GM13977 (cell line): ENCODE data around the gene IQCM.

Experiments
- DNase-seq: peaks from one replicate; pipeline ENCODE4 v3.0.0; 2012; ENCODE audit warnings: low spot score
- CTCF ChIP-seq: IDR thresholded peaks from 2 replicates; pipeline ENCODE4 v1.5.1; 2012; ENCODE audit warnings: mild to moderate bottlenecking, control low read depth; ENCODE audit not compliant: insufficient read depth; ENCODE audit errors: extremely low read depth, missing control alignments
- in situ Hi-C: fragments of 300-500 bp; cut with MboI; formaldehyde crosslinking; loops from one replicate; pipeline ENCODE4 v1.12.0; 2022; ENCODE audit warnings: low sequenced_read_pairs, low pct_unique_long_range_greater_than_20kb, mixed read lengths, inconsistent platforms; ENCODE audit not compliant: unreplicated experiment

Gene IQCM

GRCh38 chr4:149531861-149532260, 283.8 kb downstream of the IQCM start:
- DNase-seq = no peak
- TF ChIP-seq CTCF = no peak
- in situ Hi-C loops = no loop called here

DNA sequence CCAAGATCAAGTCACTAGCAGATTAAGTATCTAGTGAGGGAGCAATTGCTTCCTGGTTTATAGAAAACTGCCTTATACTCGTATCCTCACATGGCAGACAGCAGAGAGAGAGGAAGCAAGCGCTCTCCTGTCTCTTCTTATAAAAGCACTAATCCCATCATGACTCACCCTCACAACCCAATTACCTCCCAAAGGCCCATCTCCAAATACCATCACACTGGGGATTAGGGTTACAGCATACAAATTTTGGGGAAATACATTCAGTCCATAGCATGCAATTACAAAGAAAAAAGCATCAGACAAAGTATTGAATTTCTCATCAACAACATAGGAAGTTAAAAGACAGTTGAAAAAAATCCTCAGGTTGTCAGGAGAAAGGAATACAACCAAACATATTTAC, 292.6 kb downstream of the IQCM start:
- no peak for TF ChIP-seq CTCF
- in situ Hi-C loops = no loop called here
- no peak for DNase-seq

GRCh38 chr4:149521611-149522425, 293.8 kb downstream of the IQCM start:
- no peak for DNase-seq
- no peak for TF ChIP-seq CTCF
- in situ Hi-C loops = no loop called here

GRCh38 chr4:149518471-149518870, 297.2 kb downstream of the IQCM start:
- in situ Hi-C loops = no loop called here
- no peak for DNase-seq
- no peak for TF ChIP-seq CTCF

- in situ Hi-C loops = no loop called here
- no peak for DNase-seq
Measured at GRCh38 chr4:149513081-149513480, 302.6 kb downstream of the IQCM start.

DNA sequence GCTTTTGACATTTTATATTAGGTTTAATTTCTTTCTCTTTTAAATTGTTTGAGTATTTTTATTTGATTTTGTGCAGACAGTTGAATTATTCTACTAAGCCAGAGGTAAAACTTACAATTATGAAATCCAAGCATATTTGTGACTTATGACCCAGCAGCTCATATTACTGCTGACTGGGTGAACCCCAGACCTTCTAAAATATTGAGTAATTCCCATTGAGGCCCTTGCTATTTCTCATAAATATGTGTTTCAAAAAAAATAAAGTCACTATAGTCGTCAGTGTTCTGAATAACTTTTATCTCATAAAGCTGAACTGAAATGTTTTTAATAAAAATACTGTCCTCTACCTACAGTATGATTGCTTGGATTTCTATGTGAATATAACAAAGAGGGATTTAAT, 303.1 kb downstream of the IQCM start:
- no peak for DNase-seq
- no peak for TF ChIP-seq CTCF
- in situ Hi-C loops = no loop called here

More at GRCh38 chr4:149513081-149513480, 302.6 kb downstream of the IQCM start:
- no peak for TF ChIP-seq CTCF
